PC-9 (cell line): ENCODE data around the gene CILP2.

Experiments used
- EZH2 ChIP-seq: fragments of 200-600 bp; sonication (generic); IDR thresholded peaks from 2 replicates; pipeline ENCODE4 v1.8.0; 2017; ENCODE audit warnings: antibody characterized with exemption, low read depth
- TF ChIP-seq, protein P1 (sequence below): fragments of 200-600 bp; sonication (generic); conservative IDR thresholded peaks from 2 replicates; pipeline ENCODE4 v1.6.1; 2017; ENCODE audit warnings: mixed run types, antibody characterized with exemption, mild to moderate bottlenecking, moderate library complexity

DNA sequence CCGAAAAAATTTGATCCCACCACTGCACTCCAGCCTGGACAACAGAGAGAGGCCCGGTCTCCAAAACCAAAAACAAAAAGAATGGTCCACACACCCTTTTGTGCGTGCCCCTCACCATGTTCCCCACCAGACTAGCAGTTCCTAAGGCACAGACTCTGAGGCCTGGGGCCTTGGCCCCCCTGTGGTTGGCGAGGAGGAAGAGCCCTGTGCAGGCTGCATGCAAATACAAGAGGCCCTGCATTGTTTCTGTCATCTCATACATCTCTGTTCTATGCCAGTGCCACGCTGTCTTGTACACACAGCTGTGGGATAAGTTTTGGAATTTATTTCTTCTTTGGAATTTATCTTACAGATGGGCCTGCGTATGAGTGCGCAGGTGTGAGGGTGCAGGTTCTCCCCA, 14.0 kb upstream of the CILP2 start:
- TF ChIP-seq, protein P1, sequence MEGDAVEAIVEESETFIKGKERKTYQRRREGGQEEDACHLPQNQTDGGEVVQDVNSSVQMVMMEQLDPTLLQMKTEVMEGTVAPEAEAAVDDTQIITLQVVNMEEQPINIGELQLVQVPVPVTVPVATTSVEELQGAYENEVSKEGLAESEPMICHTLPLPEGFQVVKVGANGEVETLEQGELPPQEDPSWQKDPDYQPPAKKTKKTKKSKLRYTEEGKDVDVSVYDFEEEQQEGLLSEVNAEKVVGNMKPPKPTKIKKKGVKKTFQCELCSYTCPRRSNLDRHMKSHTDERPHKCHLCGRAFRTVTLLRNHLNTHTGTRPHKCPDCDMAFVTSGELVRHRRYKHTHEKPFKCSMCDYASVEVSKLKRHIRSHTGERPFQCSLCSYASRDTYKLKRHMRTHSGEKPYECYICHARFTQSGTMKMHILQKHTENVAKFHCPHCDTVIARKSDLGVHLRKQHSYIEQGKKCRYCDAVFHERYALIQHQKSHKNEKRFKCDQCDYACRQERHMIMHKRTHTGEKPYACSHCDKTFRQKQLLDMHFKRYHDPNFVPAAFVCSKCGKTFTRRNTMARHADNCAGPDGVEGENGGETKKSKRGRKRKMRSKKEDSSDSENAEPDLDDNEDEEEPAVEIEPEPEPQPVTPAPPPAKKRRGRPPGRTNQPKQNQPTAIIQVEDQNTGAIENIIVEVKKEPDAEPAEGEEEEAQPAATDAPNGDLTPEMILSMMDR, result no peak
- no peak for TF ChIP-seq EZH2
